ACC112 (cell line): Measurements from ENCODE around the gene NAPA.

Experiments used
- H2AFZ ChIP-seq: fragments of 200-600 bp; sonication (generic); one replicate; pipeline ENCODE4 v1.6.0; 2017; ENCODE audit warnings: antibody characterized with exemption, low read length; ENCODE audit not compliant: unreplicated experiment
- H3K27ac ChIP-seq: fragments of 200-600 bp; sonication (generic); 2 replicates; pipeline ENCODE4 v1.5.1; 2014; ENCODE audit warnings: low read depth, mild to moderate bottlenecking, antibody characterized with exemption, low read length, moderate library complexity
- H3K27me3 ChIP-seq: fragments of 200-600 bp; sonication (generic); 2 replicates; pipeline ENCODE4 v1.6.1; 2014; ENCODE audit warnings: mild to moderate bottlenecking, antibody characterized with exemption, low read length, moderate library complexity, mixed read lengths; ENCODE audit not compliant: insufficient read depth
- H3K36me3 ChIP-seq: fragments of 200-600 bp; sonication (generic); 2 replicates; pipeline ENCODE4 v1.6.1; 2016; ENCODE audit warnings: mild to moderate bottlenecking, antibody characterized with exemption, low read length, moderate library complexity, mixed read lengths; ENCODE audit not compliant: insufficient read depth
- H3K4me1 ChIP-seq: fragments of 200-600 bp; sonication (generic); one replicate; pipeline ENCODE4 v1.6.1; 2016; ENCODE audit warnings: low read length, mixed read lengths; ENCODE audit not compliant: insufficient read depth, unreplicated experiment, control insufficient read depth
- H3K4me3 ChIP-seq: fragments of 200-600 bp; sonication (generic); 2 replicates; pipeline ENCODE4 v1.5.1; 2014; ENCODE audit warnings: mild to moderate bottlenecking, low read depth, low read length
- H3K79me2 ChIP-seq: fragments of 200-600 bp; sonication (generic); one replicate; pipeline ENCODE4 v1.6.0; 2016; ENCODE audit warnings: low read length; ENCODE audit not compliant: control insufficient read depth, unreplicated experiment, insufficient read depth

Gene NAPA

DNA sequence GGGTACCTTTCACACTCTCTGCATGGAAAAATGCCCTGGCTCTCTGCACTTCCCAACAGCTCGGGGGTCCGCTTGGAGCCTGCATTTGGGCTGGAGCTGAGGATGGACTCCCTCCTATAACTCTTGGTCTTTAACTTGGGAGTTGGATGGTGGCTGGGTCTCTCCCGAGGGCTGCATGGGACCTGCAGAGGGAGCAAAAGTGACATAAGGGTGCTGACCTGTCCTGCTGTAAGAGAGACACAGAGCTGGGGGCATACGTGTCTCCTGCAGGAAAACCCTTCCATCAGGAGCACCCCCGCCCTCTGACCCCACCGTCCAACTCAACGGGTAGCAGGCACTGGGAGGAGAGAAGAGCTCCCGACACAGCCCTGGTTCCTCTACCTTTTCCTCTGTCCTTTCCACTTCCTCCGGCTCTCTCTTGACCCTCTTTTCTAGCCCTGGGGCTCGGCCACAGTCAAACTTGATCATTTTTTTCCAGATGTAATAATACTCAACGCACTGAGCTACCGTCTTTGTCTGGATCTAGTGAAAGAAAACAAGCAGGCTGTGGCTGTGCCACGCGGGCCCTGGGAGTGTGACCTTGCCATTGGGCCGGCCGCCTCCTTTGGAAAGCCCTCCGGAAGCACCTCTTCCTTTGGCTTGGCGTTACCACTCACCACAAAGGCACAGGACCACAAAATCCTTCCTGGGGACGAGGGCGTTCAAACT is 6.8 kb upstream of the NAPA start:
- no peaks in the 10 kb centered on the region for H3K36me3 ChIP-seq
- no peaks in the 10 kb centered on the region for H3K27me3 ChIP-seq
- no peaks in the 10 kb centered on the region for H3K79me2 ChIP-seq
- no peak overlapping the region for H2AFZ ChIP-seq
- H3K27ac ChIP-seq = no peak overlapping the region
- no peaks in the 10 kb centered on the region for H3K4me1 ChIP-seq
- no peak overlapping the region for H3K4me3 ChIP-seq

DNA sequence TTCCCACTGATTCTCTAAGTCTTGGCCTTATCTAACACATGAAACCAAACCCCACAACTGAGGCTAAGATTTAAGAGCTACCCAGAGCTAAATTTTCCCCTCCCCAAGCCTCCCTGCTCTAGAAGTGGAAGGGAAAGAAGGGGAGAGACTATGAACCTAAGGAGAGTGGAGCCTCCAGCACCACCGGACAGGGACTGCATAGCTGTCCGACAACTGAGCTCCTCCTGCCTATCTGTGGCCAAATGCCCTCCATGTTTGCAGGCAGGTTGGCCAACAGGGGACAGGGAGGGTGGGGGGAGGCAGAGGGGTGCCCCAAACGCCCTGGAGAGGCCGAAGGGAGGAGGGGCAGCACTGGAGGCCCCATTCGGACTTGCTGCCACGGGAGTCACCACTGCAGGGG is 6.0 kb upstream of the NAPA start:
- no peaks in the 10 kb centered on the region for H3K4me1 ChIP-seq
- H2AFZ ChIP-seq = no peak overlapping the region
- no peaks in the 10 kb centered on the region for H3K36me3 ChIP-seq
- H3K27me3 ChIP-seq = no peaks in the 10 kb centered on the region
- H3K4me3 ChIP-seq = no peak overlapping the region
- H3K27ac ChIP-seq = no peak overlapping the region
- H3K79me2 ChIP-seq = no peaks in the 10 kb centered on the region

DNA sequence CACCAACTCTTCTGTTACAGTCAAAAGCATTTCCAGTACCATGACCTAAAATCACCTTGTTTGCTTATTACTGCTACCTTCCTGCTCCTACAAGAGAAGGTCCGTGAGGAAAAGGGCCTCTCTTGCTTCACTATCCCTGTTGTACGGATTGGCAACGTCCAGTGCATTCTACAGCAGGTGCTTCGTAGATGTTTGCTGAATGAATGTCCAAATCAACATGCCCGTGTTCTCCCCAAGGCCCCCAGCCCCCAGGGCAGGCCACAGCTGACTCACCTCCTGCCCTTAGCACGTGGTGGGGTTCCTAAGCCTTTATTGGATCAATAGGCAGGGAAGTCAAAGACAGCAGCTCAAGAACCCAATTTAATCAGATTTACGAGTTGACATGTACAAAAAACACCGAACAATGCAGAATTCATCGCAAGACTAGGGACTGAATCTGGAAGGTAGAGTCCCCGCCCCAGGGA is 5.5 kb upstream of the NAPA start:
- Histone ChIP-seq H3K4me1 (no peaks in the 10 kb centered on the region), H2AFZ (no peak overlapping the region), H3K79me2 (no peaks in the 10 kb centered on the region), H3K27me3 (no peaks in the 10 kb centered on the region), H3K4me3 (no peak overlapping the region), H3K27ac (no peak overlapping the region), H3K36me3 (no peaks in the 10 kb centered on the region)

DNA sequence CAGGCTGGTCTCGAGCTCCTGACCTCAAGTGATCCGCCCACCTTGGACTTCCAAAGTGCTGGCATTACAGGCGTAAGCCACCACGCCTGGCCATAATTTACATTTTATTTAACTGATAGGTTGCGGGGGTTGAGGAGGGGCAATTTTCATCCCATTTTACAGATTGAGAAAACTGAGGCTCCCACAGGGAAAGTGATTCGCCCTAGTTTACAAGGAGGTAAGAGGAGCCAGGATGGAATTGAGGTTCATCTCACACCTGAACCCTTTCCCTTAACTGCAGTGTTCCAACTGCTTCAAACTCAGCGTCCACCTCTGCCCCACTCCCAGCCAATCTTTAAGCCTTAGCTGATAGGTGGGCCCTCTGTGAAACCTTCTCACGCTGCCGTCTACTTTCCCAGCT is 4.0 kb upstream of the NAPA start:
- no peaks in the 10 kb centered on the region for H3K27me3 ChIP-seq
- no peaks in the 10 kb centered on the region for H3K36me3 ChIP-seq
- no peak overlapping the region for H3K4me3 ChIP-seq
- no peak overlapping the region for H2AFZ ChIP-seq
- peaks cover 9% of the 10 kb centered on the region for H3K79me2 ChIP-seq
- no peak overlapping the region for H3K27ac ChIP-seq
- H3K4me1 ChIP-seq = no peaks in the 10 kb centered on the region

DNA sequence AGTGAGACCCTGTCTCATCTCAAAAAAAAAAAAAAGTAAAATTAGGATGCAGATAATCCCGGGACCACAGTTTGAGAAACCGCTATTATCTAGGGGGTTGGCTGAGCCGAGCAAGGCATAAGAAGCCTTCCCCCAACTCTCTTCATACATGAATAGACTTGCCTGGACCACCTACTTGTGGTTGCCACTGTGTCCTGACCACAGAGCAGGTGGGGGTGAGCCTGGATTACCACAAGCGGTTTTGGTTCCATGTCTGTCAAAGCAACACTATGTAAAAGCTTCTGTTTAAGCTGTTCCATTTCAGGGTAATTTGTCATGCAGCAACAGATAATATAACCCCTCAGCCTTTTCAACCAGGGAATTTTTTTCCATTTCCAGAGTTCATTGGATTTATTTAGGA is 3.3 kb upstream of the NAPA start:
- Histone ChIP-seq H3K27me3 (no peaks in the 10 kb centered on the region), H3K4me3 (no peak overlapping the region), H3K36me3 (no peaks in the 10 kb centered on the region), H3K27ac (no peak overlapping the region), H3K79me2 (peaks cover 15% of the 10 kb centered on the region), H2AFZ (no peak overlapping the region), H3K4me1 (peaks cover 4% of the 10 kb centered on the region)

DNA sequence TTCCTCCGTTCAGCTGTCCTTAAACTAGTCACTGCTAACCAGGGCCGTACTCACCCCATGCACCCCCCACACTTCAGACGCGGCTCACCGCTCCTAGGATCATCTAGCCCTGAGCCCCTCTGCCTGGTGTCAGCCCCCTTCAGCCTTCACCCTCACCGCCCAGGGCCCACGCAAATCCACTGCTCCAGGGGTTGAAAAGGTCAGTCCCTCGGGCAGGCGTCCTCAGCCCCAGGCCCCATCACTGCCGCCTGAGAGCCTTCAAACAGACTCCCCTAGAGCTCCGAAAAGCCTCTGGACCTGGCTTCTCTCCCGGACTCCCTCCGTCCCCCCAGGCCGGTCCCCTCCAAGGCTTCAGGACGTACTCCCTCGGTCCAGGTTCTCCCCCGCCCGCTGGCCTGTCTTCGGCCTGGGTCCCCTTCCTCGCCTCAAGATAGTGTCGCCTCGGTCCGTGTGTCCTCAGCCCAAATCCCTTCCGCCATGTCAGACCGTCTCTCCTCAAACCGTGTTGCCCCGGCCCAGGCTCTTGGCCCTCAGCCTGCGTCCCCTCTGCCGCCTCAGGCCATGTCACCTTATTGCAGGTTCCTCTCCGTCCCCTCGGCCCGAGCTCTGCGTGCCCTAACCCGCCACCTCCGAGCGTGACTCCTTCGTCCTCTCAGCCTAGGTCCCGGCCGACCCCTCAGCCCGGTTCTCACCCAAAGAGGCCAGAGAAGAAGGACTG is 553 bp downstream of the NAPA start:
- Histone ChIP-seq H3K27ac (peak overlapping the region; percentile 89), H2AFZ (peak overlapping the region; percentile 64), H3K79me2 (peaks cover 53% of the 10 kb centered on the region), H3K27me3 (no peaks in the 10 kb centered on the region), H3K36me3 (no peaks in the 10 kb centered on the region), H3K4me3 (peak overlapping the region; percentile 90), H3K4me1 (peaks cover 36% of the 10 kb centered on the region)

DNA sequence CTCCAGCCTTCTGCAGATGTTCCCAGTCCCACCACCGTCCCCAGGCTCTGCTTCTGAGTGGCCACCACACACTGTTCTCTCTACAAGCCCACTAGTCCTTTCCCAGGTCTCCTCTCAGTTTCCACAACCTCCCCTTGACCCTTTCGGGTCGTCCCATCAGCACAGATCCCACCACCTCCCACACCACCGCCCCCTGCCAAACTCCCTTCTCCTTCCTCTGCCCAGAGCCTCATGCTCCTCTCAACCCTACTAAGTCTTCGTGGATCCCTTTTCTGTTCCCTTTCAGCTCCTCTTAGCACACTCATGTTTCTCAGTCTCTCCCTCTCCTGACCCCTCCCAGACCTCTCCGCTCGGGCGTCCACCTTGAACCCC is 1.9 kb downstream of the NAPA start:
- no peaks in the 10 kb centered on the region for H3K36me3 ChIP-seq
- no peaks in the 10 kb centered on the region for H3K27me3 ChIP-seq
- peak overlapping the region; percentile 90 for H3K4me3 ChIP-seq
- H3K79me2 ChIP-seq = peaks cover 66% of the 10 kb centered on the region
- H2AFZ ChIP-seq = no peak overlapping the region
- H3K27ac ChIP-seq = 0 out of 2 replicates have a peak overlapping the region, but pooled peaks have one; percentile 6
- peaks cover 36% of the 10 kb centered on the region for H3K4me1 ChIP-seq

DNA sequence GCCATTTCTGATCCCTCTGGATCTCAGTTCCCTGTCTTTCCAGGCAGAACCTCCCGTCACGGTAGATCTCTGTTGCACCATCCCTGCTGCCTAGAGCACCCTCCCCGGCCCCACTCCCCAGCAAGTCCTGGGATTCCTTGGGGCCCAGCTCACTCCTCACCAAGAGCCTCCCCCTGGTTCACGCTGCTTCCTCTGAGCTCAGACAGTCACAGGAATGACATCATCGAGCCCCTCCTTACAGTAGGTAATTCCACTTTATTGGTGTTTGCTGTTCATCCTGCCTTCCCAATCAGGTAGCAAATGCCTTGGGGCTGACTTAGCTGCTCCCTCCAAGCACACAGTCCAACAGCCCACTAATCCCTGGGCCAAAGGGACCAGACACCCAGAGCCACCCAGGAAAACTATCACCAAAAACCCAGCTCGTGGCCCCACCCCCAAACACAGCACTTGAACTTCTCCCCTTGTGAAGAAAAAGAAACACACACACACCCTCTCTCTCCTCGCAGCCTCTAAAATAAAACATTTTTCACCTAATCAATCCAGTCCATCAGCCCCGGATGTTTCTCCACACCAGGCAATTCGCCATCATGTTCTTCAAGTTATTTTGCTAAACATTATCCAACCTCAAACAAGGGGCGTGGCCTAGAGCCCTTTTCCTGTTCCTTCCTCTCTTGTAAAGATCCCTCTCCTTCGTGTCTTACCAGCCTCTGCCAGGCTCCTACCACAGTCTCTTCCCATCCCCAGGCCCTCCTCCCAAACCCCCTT is 2.5 kb downstream of the NAPA start:
- Histone ChIP-seq H3K4me1 (peaks cover 36% of the 10 kb centered on the region), H3K79me2 (peaks cover 72% of the 10 kb centered on the region), H3K27me3 (no peaks in the 10 kb centered on the region), H2AFZ (no peak overlapping the region), H3K27ac (0 out of 2 replicates have a peak overlapping the region, but pooled peaks have one; percentile 6), H3K4me3 (peak overlapping the region; percentile 90), H3K36me3 (no peaks in the 10 kb centered on the region)

DNA sequence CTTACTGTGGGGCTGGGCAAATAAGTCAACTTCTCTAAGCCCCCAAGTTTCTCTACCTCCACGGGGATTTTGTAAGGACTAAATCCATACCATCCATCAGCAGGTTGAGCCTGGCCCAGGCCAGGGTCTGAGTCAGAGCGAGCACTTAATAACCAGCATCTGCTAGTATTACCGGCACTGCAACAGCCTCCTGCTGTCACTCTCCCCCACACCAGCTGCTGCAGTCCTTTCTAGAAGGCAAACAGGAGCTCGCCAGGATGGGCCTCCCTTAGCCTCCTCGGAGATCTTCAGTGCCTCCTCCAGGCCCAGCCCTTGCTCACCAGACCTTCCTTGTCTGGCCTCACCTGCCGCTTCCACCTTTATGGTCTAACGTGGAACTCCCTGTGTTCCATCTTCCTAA is 3.2 kb downstream of the NAPA start:
- Histone ChIP-seq H3K4me1 (peaks cover 36% of the 10 kb centered on the region), H3K36me3 (no peaks in the 10 kb centered on the region), H3K27ac (peak overlapping the region; percentile 16; the same call in 1 of the 2 replicates), H3K27me3 (no peaks in the 10 kb centered on the region), H2AFZ (no peak overlapping the region), H3K4me3 (peak overlapping the region; percentile 45), H3K79me2 (peaks cover 79% of the 10 kb centered on the region)

DNA sequence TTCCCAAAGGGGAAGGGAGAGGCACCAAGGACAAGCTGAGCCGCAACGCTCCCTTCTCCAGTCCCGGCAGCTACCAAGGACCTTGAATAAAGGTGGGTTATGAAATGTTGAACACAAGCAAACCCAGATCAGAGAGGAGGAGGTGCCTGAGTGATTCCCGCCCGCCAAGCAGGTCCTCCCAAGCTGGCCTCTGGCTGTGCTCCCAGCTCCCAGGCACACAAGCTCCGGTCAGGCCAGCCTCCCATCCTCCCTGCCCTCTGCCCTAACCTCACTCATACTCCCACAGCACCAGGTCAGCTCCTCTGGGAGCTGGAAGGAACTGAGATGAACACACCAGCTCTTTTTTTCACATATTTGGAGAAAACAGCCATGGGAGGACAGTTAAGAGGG is 3.7 kb downstream of the NAPA start:
- Histone ChIP-seq H3K4me1 (peaks cover 36% of the 10 kb centered on the region), H3K79me2 (peaks cover 84% of the 10 kb centered on the region), H3K27ac (0 out of 2 replicates have a peak overlapping the region, but pooled peaks have one; percentile 16), H3K4me3 (peak overlapping the region; percentile 45), H2AFZ (no peak overlapping the region), H3K36me3 (no peaks in the 10 kb centered on the region), H3K27me3 (no peaks in the 10 kb centered on the region)
